T-helper 9 cell (primary cell): Measurements from ENCODE around the gene SENP1.

Experiments used
- DNase-seq: peaks from one replicate; pipeline ENCODE4 v3.0.0-alpha.2; 2020

The SENP1 gene

DNA sequence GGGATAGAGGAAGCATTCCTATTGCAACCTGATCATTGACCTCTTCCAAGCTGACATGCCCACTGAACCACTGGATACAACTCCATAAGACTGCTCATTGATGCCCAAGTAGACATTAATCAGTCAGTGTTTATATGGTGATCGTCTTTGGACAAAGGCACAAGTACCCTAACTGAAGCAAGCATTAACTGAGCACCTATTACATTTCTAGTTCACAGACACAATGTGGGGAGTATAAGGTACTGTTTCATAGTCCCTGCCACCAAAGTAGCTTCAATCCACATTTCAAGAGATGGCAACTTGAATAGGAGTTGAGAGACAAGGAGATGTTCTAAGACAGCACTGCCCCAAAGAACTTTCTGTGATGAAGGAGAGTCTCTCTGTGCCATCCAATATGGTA is 90.8 kb downstream of the SENP1 start:
- DNase-seq = no peak

DNA sequence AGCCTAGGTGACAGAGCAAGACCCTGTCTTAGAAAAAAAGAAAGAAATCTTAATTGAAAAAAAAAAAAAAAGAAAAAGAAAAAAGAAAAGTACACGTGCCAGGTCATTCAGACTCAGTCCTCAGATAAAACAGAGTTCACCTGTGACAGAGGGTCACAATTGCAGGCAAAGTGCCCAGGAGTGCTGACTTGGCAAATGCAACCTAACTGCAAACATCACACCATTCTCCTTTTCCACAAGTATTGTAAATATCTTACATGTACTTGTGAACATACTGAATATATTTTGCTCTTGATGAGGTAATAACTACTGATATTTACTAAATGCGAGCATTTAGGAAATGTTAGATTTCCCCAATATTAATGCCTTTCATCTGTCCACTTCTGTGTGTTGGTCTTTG is 92.6 kb downstream of the SENP1 start:
- DNase-seq = no peak

DNA sequence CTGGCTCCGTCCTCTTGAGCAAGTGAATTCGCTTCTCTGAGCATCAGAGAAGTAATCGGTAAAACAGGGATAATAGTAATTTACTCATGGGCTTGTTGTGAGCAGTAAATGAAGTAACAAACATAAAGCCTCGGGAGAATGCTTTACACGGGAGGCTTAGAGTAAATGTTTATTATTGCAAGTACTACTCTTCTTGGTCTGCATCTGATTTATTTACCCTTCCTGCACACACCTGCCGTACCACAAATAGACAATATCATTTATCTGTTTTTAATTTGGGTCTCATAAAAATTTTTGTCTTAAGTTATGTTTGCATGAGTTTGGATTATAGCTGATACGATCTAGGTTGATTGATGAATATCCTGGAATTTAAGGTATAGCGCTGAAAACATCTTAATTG is 93.8 kb downstream of the SENP1 start:
- no peak for DNase-seq

DNA sequence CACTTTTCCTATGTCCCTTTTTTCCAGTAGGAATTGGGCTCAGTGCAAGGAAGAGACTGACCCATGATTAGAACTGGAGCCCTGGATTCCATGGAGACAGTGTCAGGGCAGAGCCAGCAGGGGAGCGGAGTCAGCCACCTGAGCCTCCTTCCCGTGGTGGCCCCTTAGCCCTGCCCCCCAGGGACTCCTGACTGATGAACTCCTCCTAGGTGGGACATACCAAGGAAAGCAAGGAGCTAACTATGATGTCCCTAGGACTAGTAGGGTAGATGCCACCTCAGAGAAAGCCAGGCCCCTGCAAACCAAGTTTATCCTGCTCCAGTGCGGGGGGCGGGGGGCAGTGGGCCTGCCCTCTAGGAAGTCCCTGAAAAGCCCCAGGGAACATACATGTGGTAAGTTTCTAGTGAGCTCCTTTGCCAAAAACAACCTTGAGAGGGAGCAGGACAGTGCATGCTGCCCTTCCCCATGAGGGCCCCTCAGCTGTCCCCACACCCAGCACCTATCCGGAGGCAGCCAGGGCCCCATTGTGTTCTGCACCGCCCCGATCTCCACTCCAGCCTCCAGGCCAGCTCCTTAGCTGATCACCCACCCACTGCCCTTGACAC is 95.4 kb downstream of the SENP1 start:
- DNase-seq = no peak

DNA sequence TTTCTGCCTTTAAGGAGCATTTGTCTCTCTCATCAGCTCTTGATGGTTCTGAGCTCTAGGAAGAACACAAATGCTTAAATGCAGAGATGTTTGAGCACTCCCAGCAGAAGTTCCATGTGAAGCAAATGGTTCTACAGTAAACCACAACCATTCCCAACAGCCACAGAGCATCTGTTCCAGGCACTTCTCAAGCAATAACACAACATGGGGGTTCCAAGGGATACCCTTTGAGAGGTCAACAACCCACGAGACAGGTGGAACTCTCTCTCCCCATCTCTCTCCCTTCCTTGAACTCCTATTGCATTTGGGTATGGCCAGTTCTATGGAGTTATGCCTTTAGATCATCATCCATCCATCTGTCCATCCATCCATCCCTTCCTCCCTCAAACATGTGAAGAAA is 96.4 kb downstream of the SENP1 start:
- DNase-seq = no peak

DNA sequence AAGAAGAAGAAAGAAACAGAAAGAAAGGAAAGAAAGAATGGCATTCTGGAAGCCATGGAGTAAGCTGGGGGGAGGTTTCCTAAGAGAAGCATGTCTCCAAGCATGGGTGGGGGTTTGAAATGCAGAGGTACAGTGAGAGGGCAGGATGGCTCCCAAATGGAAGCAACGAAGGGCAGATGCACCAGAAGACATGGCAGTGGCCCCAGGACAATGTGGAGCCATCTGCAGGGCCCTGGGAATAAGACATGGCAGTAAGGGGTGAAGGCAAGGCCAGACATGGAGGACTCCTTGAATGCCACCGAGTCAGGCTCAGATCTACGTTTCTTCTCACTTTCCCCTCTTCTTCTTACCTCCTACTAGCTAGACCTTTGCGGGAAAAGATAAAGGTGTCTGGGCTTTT is 96.9 kb downstream of the SENP1 start:
- no peak for DNase-seq

DNA sequence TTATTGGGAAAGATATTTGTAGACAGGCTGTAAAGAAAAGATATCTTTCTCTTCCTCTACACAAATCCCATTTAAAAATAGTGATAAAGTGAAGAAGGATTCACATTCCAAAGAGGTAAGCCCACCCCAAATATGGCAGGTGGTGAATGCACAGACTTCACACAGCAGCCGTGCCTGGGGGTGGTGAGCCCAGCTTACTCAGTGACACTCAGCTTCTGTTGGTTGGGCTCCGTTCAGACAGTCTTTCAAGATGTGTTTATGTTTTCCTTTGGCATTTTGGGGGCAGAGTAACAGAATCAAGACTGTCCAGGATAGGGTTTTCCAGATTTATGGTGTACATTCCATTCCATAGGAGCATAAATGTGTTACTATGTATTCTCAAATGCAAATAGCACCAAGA is 97.5 kb downstream of the SENP1 start:
- DNase-seq = no peak

DNA sequence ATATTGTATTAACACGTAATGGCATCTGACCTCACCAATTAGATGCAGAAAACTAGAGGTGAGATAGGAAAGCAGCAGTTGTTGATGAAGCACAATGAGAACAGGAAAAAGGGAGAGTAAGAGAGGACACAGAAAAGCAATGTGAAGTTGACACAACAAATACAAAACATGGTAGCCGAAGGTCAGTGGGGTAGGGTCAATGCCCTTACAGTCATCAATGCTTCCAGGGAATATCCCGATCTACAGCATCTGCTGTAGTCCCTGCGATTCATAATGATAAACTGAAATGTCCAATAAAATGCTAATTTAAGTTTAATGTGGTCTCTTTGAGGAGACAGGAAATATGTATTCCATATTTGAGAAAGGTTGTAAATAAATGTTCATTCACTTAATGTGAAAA is 98.7 kb downstream of the SENP1 start:
- no peak for DNase-seq

DNA sequence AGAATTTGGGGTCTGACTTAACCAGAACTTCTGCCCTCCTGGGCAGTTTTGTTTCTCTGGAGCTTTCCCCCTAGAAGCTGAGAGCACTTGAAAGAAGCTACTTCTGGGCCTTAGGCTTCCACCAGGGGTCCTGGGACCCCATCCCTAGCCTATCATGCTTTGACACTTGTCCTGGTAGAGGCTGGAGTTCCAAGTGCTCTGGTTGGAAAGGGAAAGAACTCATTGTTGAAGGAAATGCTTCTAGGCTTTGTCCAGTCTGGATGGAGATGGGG is 100.2 kb downstream of the SENP1 start:
- no peak for DNase-seq

DNA sequence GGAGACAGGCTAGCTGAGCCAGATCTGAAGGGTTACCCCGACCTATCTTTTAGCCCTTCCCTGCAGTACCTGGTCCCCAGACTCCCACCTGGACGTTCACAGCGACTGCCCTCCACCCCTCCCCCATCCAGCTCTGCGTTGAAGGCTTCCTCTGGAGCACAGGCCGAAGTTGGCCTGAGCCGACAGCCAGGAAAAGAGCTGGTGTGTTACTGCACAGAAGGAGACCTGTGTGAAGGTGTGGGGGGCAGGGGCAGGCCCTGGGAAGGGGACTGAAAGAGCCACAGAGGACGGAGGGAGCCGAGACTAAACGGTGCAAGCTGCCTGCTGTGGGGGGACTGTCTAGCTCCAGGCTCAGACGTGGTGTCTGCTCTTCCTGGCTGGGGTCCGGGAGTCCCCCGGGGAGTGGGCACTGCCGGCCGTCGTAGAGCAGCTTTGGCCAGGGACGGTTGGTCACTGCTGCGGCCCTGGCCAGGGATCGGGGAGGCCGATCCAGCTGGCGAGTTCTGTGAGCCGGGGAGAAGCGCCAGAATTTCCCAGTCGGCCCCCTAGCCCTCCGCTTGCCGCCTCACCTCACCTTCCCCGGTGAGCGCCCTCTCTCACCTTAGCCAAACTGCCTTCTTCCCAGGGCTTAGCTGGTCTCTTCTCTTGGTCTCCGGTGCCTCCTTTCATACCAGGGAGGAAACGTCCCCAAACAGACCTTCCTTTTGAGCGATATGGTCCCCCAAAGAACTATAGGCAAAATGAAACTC is 100.7 kb downstream of the SENP1 start:
- DNase-seq = no peak

DNA sequence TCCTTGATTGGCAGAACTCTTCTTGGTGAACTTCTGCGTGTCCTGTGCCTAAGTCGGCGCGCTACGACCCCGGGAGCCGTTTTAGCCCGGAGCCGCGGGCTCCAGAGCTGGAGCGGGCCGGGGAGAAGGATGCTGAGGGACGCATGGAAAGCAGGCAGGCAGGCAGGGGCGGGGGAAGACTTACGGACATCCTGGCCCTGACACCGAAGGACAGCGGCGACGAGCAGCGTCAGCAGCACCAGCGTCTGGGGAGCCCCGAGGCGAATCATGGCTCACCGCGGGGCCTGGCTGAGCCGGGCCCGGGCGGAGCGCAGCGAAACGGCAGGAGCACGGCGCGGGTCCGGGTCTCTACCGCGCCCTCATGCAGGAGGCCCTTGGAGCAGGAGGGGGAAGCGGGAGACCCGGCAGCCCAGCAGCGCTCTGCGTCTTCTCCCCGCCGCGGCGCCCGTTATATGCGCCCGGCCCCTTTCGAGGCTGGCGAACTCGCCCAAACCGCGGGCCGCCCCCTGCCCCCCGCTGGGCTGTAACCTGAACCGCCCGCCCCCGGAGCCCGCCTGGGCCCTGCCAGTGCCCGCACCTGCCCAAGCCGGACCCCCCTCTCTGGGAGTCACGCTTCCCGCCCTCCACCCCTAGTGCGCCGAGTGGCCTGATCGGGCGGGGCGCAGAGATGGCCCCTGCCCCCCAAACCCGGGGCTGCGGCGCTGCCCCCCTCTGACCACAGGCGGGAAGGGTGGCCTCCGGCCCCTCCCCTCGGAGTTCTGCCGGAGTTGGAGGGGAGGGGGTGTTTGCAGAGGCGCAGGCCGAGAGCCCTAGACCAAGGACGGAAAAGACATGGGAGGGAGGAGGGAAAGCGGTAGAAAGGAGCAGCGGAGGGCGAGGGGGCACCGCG is 101.6 kb downstream of the SENP1 start, which contains the start of gene COL2A1:
COL2A1 (minus strand) TSS at position 424 of the 889 bp plus-strand sequence; CDS start at position 269, 155 bp downstream.
- DNase-seq = no peak

DNA sequence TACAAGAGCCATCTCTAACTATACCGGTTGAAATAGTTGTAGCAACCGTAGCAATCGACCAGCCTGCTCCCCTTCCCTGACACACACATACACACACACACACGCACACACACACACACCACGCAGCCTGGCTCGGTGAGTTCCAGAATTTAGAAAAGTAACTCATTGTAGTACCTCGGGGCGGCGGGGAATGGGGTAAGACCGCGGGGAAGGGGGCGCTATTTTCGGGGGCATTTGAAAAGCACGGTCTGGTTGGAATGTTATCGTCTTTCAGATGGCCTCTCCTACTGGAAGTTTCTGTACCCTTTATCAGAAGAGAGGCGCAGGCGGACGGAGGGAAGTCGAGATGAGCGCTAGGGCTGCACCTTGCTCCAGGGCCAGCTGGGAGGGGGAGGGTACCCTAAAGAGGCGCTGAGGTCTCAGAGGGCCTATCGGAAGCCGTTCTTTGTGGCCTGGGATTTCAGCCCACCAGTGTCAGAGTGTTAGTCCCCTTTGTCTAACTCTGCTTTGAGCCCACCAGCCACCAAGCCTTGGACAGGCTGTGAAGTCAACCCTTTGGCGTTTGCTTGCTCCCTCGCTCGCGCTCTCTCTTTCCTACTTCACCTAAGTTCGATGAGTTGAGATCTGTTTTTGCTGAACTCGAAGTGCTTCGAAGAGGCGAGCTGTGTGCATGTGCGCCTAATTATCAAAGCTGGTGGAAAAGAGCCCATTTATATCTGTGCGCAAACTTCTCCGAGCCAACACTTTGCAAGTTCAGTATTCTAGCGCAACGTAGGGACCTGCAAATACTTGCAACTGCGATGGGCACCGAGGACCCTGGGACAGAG is 102.4 kb downstream of the SENP1 start:
- DNase-seq = no peak

DNA sequence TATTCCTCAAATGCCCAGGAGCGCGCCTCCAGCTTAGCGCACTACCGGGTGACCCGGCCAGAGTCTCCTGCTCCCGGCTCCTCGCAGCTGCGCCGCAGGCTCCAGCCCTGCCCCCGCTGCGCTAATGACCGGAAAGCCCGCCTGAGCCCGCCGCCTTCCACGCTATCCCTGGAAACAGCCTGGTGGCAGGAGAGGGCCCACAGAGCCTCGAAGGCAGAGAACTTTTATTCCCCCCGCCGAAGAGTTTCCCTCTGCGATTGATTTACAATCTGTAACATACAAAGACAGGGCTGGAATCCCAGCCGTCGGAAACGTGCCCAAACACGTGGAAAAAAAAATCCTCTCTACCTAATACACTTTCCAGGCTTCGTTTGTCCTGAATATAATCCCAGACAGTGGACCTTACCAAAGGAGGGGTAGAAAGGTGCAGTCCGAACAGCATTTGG is 103.1 kb downstream of the SENP1 start:
- DNase-seq = no peak

DNA sequence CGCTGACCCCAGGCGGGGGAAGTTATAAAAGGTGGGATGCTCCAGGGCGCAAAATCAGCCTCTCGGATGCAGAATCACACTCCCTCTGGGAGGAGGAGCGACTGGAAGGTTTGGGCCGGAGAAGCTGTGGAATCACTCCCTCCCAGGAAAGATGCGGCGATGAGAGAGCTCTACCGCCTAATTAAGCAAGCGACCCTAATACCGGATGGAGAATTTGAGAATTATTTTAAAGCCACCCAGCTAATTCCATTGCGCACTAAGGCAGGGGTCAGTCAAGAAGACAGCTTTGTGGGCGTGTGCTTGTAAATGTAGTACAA is 103.5 kb downstream of the SENP1 start:
- DNase-seq = no peak

DNA sequence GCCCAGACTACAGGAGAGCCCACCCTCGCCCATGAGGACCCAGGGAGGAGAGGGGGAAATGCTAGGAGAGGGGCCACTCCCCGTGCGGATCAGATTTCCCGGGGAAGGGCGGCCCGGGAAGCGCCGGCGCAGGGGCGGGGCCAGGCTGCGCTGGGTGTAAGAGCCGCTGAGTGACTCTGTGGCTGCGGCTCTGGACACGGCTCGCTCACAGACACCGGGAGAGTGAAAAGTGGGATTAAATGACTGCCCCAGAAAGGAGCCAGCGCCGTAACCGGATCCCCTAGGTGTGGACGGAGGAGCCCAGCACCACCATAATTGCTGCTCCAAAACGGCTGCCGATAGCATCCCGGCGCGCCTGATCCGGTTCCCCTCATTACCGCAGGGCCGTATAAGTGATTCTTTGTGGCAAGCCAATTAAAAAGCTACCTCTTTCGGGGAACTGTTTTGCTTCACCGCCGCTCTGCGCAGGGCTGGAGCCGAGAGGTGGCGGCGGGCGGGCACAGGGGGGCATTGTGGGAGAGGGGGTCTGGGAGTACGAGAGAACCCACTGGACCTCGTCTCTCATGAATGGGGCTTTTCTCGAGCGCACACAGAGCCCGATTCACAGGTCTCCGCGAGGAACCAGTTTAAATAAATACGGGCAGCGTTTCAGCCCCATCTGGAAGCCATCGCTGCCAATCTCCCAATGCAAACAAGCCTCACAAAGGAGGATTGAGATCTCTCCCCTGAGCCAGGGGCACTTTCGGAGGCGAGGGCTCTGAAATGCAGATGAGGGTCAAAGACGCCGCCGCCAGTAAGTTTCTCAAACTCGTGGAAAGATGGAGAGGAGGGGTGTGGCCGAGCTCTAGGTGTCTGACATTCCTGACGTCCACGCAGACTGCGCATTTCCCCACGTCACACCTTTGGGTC is 104.1 kb downstream of the SENP1 start:
- no peak for DNase-seq

DNA sequence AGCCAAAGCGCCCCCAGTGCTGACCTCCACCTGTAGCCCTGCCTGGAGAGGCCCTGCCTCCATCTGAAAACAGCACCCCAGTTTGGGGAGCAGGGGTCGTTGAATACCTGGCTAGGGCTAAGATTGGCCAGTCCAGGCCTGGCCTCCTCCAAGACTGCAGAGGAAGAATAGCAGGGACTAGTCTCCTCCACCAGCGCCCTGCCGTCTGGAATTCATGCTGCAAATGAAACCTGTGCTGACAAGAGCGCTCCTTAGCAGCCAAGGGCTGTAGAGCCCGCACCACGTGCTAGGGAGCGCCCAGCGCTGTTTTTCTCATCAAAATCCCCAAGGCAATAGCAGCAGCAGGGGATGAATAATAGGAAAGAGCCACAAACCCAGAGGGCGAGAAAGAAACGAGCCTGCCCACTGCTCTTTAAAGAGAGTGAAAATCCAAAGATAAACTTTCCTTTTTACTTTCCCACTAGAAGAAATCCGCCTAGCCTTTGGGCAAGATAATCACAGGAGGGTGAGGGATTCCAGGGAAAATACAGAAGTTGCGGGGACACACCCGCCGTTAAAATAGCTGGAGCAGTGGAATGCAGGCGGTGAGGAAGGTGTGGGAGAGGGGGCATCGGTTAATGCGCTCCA is 104.9 kb downstream of the SENP1 start:
- DNase-seq = no peak

DNA sequence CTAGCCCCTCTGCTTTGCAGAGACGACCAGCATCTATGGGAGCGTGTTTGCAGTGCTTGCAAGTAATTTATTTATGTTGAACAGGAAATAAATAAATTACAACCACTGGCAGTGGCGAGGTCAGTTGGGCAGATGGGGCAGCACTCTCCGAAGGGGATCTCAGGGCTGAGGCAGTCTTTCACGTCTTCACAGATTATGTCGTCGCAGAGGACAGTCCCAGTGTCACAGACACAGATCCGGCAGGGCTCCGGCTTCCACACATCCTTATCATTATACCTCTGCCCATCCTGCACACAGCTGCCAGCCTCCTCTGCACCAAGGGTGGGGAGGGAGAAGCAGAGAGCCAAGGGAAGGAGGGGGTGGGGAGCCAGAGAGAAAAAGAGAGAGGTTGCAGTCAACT is 106.1 kb downstream of the SENP1 start:
- no peak for DNase-seq

DNA sequence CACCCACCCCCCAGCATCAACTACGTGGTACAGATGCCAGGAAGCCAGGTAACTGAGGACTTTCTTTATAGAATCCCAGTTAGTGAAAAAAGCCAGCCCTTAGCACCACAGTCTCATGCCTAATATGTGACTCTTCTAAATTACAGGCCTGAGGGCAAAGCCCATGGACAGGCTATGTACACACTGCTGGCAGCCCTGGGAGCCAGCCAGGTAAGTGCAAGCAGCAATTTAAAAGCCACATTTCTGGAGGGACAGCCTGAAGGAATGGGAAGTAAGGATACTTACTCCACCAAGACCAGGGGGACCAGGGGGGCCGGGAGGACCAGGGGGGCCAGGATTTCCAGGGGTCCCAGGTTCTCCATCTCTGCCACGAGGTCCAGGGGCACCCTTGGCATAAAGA is 108.6 kb downstream of the SENP1 start:
- no peak for DNase-seq

DNA sequence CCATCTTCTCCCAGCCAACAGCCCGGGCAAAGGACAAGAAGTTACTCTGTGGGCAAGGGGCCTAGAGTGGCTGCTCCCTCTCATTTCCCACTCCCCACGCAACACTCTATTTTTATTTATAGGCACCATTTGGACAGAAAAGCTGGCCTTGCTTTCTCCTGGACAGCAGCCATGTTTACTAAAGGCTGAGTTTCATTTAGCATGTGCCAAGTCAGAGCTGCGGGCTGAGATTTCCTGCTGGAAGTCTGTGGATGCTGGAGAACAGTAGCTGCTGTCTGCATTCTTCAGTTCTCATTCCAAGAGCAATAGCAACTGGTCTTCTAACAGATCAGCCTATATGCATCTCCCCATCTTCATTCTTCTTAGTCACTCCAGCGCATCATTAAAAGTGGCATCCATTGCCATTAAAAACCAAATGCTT is 109.9 kb downstream of the SENP1 start:
- DNase-seq = no peak

DNA sequence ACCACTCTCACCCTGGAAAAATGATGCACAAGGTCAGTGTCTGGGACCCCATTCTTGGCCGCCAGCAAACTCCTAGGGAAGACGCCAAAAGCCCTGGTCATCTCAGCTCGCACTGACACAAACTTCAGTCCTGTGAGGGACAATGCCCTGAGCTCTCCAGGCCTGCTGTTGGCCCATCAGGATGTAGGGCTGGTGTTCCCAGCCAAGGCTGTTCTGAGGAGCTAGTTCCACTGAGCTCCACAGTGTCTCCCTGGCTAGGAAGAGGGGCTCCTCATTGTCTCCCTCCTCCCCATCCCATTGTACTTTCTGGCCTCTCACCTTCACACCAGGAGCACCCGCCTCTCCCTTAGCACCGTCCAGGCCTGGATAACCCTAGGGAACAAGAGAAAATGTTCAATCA is 112.4 kb downstream of the SENP1 start:
- no peak for DNase-seq
